Stimulated activated naive B cell treated with anti-CD40 and anti-IgM and Interleukin-4, amounts not matched to agents 10 μg/mL and 1 μg/mL and 100 μg/mL, for 72 hours (primary cell): Measurements from ENCODE around the gene PTCRA.

Source experiments
- ATAC-seq, 2 donors: fragments of 150-1000 bp; cut with Tn5 transposase; replicated peaks; 2 replicates each; pipeline ENCODE4 v1.10.0; 2021; ENCODE audit warnings: moderate library complexity in 1 of 2
- DNase-seq: peaks from one replicate; pipeline ENCODE4 v3.0.0; 2021
- H3K27ac Mint-ChIP-seq: one replicate; pipeline ENCODE4 v1.8.0; 2022; ENCODE audit warnings: mild to moderate bottlenecking, mixed read lengths
- H3K27me3 Mint-ChIP-seq, 2 donors: one replicate each; pipeline ENCODE4 v1.8.0; 2022; ENCODE audit warnings: mixed read lengths in 2 of 2
- H3K36me3 Mint-ChIP-seq, 2 donors: one replicate each; pipeline ENCODE4 v1.8.0; 2022; ENCODE audit warnings: mixed read lengths in 2 of 2, mild to moderate bottlenecking in 1 of 2
- H3K4me1 Mint-ChIP-seq, 2 donors: one replicate each; pipeline ENCODE4 v1.8.0; 2022; ENCODE audit warnings: mixed read lengths in 2 of 2, mild to moderate bottlenecking in 1 of 2
- H3K4me3 Mint-ChIP-seq, 2 donors: one replicate each; pipeline ENCODE4 v1.8.0; 2022; ENCODE audit warnings: mild to moderate bottlenecking in 2 of 2, mixed read lengths in 2 of 2, moderate library complexity in 1 of 2
- H3K9me3 Mint-ChIP-seq, 2 donors: one replicate each; pipeline ENCODE4 v1.8.0; 2022; ENCODE audit warnings: mixed read lengths in 2 of 2, mild to moderate bottlenecking in 1 of 2

Gene PTCRA

GRCh38 chr6:42925248-42925857 lies 9.5 kb downstream of the PTCRA start:
- no peak overlapping the region for H3K27ac Mint-ChIP-seq

GRCh38 chr6:42928986-42929820 lies 13.3 kb downstream of the PTCRA start, which contains the start of gene CNPY3:
CNPY3 (plus strand) TSS chr6:42929480; CDS start chr6:42929571, 91 bp downstream.
- Mint-ChIP-seq H3K4me1 (peaks cover 34 to 48% of the 10 kb centered on the region in 2 donors), H3K27me3 (no peaks in the 10 kb centered on the region), H3K9me3 (peaks cover 0 to 1% of the 10 kb centered on the region in 2 donors), H3K27ac (peak within 1 kb of the TSS; percentile 96), H3K4me3 (peak within 1 kb of the TSS; percentile 93 to 95), H3K36me3 (peaks cover 36 to 41% of the 10 kb centered on the region in 2 donors)
- DNase-seq (peak; percentile 94), ATAC-seq (peak; percentile 78 to 82)

More at GRCh38 chr6:42925248-42925857, 9.5 kb downstream of the PTCRA start:
- no peak for ATAC-seq
- peaks cover 5 to 6% of the 10 kb centered on the region in 2 donors for H3K36me3 Mint-ChIP-seq
- H3K4me1 Mint-ChIP-seq: peaks cover 17 to 20% of the 10 kb centered on the region in 2 donors
- no peak overlapping the region for H3K4me3 Mint-ChIP-seq
- H3K9me3 Mint-ChIP-seq: peaks cover 0 to 1% of the 10 kb centered on the region in 2 donors
- no peaks in the 10 kb centered on the region for H3K27me3 Mint-ChIP-seq
- DNase-seq: no peak

- Mint-ChIP-seq H3K4me3 (peak overlapping the region; percentile 93 to 95), H3K4me1 (peaks cover 32 to 55% of the 10 kb centered on the region in 2 donors), H3K9me3 (peaks cover 0 to 1% of the 10 kb centered on the region in 2 donors), H3K36me3 (peaks cover 39 to 43% of the 10 kb centered on the region in 2 donors), H3K27ac (peak overlapping the region; percentile 96), H3K27me3 (no peaks in the 10 kb centered on the region)
- ATAC-seq: peak; percentile 64
- DNase-seq: peak; percentile 83
Measured at GRCh38 chr6:42929821-42930360, 14.0 kb downstream of the PTCRA start.

DNA sequence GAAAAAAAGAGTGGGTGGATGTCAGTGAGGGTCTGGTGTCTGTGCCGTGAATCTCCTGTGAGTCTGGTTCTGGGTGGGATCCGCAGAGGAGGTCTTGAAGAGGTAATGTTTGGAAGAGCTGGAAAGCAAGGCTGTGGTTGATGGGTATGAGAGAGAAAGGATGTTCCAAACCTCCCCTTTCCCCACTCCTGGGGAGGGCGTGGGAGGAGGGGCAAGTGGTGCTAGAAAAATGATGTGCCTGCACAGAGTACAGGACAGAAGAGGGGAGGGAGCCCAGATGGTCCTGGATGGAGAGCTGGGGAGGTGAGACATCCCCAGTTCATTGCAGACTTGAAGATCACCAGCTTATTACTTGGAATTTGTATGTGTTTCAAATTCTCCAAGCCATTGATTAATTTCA lies 16.6 kb downstream of the PTCRA start:
- H3K4me1 Mint-ChIP-seq: peaks cover 42 to 78% of the 10 kb centered on the region in 2 donors
- H3K36me3 Mint-ChIP-seq: peaks cover 47 to 64% of the 10 kb centered on the region in 2 donors

DNA sequence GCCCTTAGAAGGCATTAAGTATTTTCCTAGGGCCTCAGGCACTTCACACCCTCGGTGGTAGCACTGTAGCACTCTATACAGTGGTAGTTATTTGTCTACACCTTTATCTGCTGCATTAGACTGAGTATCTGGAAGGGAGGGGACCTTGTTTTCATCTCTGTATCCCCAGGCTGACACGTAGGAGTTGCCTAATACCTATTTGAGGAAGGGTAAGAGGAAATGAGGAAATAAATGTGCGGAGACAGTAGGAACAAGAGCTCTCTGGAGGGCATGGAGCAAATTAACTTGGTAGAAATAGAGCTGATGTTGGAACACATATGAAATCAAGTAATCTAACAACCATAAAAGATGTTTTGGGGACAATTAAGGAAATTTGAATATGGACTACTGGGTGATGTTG lies 17.4 kb downstream of the PTCRA start:
- H3K4me1 Mint-ChIP-seq: peaks cover 45 to 76% of the 10 kb centered on the region in 2 donors

More for the DNA sequence above, 16.6 kb downstream of the PTCRA start:
- no peaks in the 10 kb centered on the region for H3K27me3 Mint-ChIP-seq
- H3K4me3 Mint-ChIP-seq: peak overlapping the region; percentile 82 to 95
- peaks cover 0 to 1% of the 10 kb centered on the region in 2 donors for H3K9me3 Mint-ChIP-seq
- DNase-seq (no peak), ATAC-seq (no peak)
- H3K27ac Mint-ChIP-seq: peak overlapping the region; percentile 9

GRCh38 chr6:42935322-42935721 lies 19.5 kb downstream of the PTCRA start:
- H3K27ac Mint-ChIP-seq: peak overlapping the region; percentile 67
- H3K36me3 Mint-ChIP-seq: peaks cover 60 to 82% of the 10 kb centered on the region in 2 donors
- no peaks in the 10 kb centered on the region for H3K27me3 Mint-ChIP-seq
- H3K9me3 Mint-ChIP-seq: no peaks in the 10 kb centered on the region
- peak; percentile 47 for DNase-seq
- peaks cover 41 to 77% of the 10 kb centered on the region in 2 donors for H3K4me1 Mint-ChIP-seq
- H3K4me3 Mint-ChIP-seq: peak overlapping the region in 1 of 2 donors; percentile 39
- ATAC-seq: peak; percentile 83 to 89

More for the DNA sequence above, 17.4 kb downstream of the PTCRA start:
- H3K27ac Mint-ChIP-seq: no peak overlapping the region
- ATAC-seq (no peak), DNase-seq (no peak)
- no peaks in the 10 kb centered on the region for H3K27me3 Mint-ChIP-seq
- peaks cover 0 to 1% of the 10 kb centered on the region in 2 donors for H3K9me3 Mint-ChIP-seq
- H3K36me3 Mint-ChIP-seq: peaks cover 52 to 70% of the 10 kb centered on the region in 2 donors
- peak overlapping the region; percentile 82 to 95 for H3K4me3 Mint-ChIP-seq

DNA sequence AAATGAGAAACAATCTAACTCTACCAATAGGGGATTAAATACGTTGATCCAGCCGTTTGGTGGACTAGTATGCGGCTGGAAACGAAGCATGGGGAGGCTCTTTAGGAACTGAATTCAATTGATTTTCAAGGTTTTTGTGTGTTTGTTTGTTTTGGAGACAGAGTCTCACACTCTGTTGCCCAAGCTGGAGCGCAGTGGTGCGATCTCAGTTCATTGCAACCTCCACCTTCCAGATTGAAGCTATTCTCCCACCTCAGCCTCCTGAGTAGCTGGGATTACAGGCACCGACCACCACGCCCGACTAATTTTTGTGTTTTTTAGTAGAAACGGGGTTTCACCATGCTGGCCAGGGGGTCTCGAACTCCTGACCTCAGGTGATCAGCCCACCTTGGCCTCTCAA lies 20.5 kb downstream of the PTCRA start:
- H3K4me1 Mint-ChIP-seq: peaks cover 35 to 72% of the 10 kb centered on the region in 2 donors
- no peak for DNase-seq
- no peaks in the 10 kb centered on the region for H3K9me3 Mint-ChIP-seq
- H3K27ac Mint-ChIP-seq: peak overlapping the region; percentile 14
- no peak for ATAC-seq
- H3K4me3 Mint-ChIP-seq: no peak overlapping the region
- H3K27me3 Mint-ChIP-seq: no peaks in the 10 kb centered on the region
- peaks cover 58 to 81% of the 10 kb centered on the region in 2 donors for H3K36me3 Mint-ChIP-seq

DNA sequence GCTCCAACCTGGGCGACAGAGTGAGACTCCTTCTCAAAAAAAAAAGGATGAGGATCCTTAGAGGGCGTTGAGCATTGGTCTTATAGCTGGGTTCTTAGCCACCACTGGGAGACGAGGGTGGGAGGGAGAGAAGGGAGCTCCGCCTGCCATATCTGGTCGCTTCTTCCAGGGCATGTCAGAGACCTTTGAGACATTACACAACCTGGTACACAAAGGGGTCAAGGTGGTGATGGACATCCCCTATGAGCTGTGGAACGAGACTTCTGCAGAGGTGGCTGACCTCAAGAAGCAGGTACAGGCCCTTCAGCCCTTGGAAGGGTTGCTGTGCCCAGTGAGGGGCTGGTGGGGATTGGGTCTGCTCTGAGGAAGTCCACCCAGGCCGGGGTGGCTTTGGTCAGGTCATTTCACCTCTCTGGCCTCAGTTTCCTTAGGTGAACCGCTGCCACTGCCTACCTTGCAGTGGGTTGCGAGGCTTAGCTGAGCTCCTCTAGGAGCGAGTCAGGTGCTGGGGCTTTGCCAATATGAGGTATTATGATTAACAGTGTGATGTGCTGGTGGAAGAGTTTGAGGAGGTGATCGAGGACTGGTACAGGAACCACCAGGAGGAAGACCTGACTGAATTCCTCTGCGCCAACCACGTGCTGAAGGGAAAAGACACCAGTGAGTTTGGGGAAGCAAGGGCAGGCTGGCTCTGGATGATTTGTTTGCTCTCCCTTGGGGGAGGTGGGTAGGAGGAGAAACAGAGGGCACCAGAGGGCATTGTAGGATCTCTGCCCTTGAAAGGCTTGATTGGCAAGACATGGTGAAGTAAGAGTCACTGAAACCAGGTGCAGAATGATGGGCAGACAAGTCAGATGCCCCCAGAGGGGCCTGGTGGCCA lies 21.9 kb downstream of the PTCRA start:
- H3K4me1 Mint-ChIP-seq: peaks cover 25 to 59% of the 10 kb centered on the region in 2 donors
- ATAC-seq (no peak), DNase-seq (no peak)
- no peak overlapping the region for H3K4me3 Mint-ChIP-seq
- peaks cover 49 to 75% of the 10 kb centered on the region in 2 donors for H3K36me3 Mint-ChIP-seq
- peak overlapping the region; percentile 74 for H3K27ac Mint-ChIP-seq
- no peaks in the 10 kb centered on the region for H3K9me3 Mint-ChIP-seq
- no peaks in the 10 kb centered on the region for H3K27me3 Mint-ChIP-seq

GRCh38 chr6:42938428-42938796 lies 22.6 kb downstream of the PTCRA start:
- Mint-ChIP-seq H3K27ac (peak overlapping the region; percentile 20), H3K36me3 (peaks cover 46 to 73% of the 10 kb centered on the region in 2 donors)
- ATAC-seq: no peak

GRCh38 chr6:42938987-42939809 lies 23.3 kb downstream of the PTCRA start:
- H3K4me1 Mint-ChIP-seq: peaks cover 15 to 45% of the 10 kb centered on the region in 2 donors
- peaks cover 40 to 69% of the 10 kb centered on the region in 2 donors for H3K36me3 Mint-ChIP-seq

More at GRCh38 chr6:42938428-42938796, 22.6 kb downstream of the PTCRA start:
- Mint-ChIP-seq H3K9me3 (no peaks in the 10 kb centered on the region), H3K4me1 (peaks cover 19 to 52% of the 10 kb centered on the region in 2 donors), H3K4me3 (no peak overlapping the region), H3K27me3 (no peaks in the 10 kb centered on the region)
- DNase-seq: no peak

GRCh38 chr6:42939810-42940167 lies 23.9 kb downstream of the PTCRA start:
- H3K36me3 Mint-ChIP-seq: peaks cover 38 to 68% of the 10 kb centered on the region in 2 donors
- DNase-seq (no peak), ATAC-seq (no peak)
- H3K4me1 Mint-ChIP-seq: peaks cover 15 to 39% of the 10 kb centered on the region in 2 donors
- H3K27me3 Mint-ChIP-seq: no peaks in the 10 kb centered on the region
- no peaks in the 10 kb centered on the region for H3K9me3 Mint-ChIP-seq
- H3K27ac Mint-ChIP-seq: no peak overlapping the region
- no peak overlapping the region for H3K4me3 Mint-ChIP-seq

More at GRCh38 chr6:42938987-42939809, 23.3 kb downstream of the PTCRA start:
- ATAC-seq (no peak), DNase-seq (no peak)
- no peaks in the 10 kb centered on the region for H3K27me3 Mint-ChIP-seq
- H3K27ac Mint-ChIP-seq: peak overlapping the region; percentile 81
- H3K9me3 Mint-ChIP-seq: no peaks in the 10 kb centered on the region
- no peak overlapping the region for H3K4me3 Mint-ChIP-seq

DNA sequence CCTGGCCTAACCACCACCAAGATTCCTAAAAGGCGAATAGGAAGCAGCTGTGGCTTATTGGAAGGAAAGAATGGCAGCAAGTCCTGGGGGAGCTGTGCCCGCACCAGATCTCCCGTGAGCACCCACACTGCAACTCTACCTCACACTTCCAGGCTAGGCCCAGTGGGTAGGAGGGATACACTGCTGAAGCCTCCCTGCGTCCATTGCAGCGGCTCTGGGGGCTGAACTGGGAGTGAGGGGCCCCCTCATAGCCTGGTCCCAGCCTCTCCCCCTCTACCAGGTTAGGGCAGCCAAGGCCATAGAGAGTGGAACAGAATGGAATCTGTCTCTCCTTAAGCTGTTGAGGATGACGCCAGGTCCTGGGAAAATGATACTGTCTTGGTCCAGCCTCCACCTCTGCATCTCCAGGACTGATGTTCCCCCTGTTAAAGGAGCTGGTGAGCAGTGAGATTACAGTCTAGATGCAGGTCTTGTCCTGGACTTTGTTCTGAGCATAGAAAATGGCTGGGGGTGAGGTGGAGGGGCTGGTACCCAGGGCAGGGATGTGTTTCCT lies 24.7 kb downstream of the PTCRA start:
- DNase-seq (no peak), ATAC-seq (no peak)
- peak overlapping the region; percentile 81 for H3K27ac Mint-ChIP-seq
- peaks cover 14 to 31% of the 10 kb centered on the region in 2 donors for H3K4me1 Mint-ChIP-seq
- no peaks in the 10 kb centered on the region for H3K27me3 Mint-ChIP-seq
- no peak overlapping the region for H3K4me3 Mint-ChIP-seq
- H3K9me3 Mint-ChIP-seq: no peaks in the 10 kb centered on the region
- H3K36me3 Mint-ChIP-seq: peaks cover 34 to 64% of the 10 kb centered on the region in 2 donors
